Cerebellar nuclear complex (tissue), 1 donor: ENCODE data around the gene ETV3.
"Not testable (repeated sequence)": the region's sequence is repeated elsewhere in the genome, so short reads cannot be mapped to it uniquely, and the experiment has no call there.

Experiments
- DNase-seq, 2 experiments: peaks; one replicate each; lab custom pipeline; 2025; lab: John Stamatoyannopoulos, UW

The ETV3 gene

GRCh38 chr1:157112186-157112867 lies 25.9 kb downstream of the ETV3 start:
- DNase-seq = no peak

- DNase-seq = no peak
Observed at GRCh38 chr1:157111396-157112165, 26.6 kb downstream of the ETV3 start.

GRCh38 chr1:157110686-157111085 lies 27.5 kb downstream of the ETV3 start:
- no peak for DNase-seq

- no peak for DNase-seq
Observed at GRCh38 chr1:157110003-157110402, 28.2 kb downstream of the ETV3 start.

- no peak for DNase-seq
Observed at GRCh38 chr1:157108448-157108847, 29.7 kb downstream of the ETV3 start.

GRCh38 chr1:157107702-157108101 lies 30.5 kb downstream of the ETV3 start:
- no peak for DNase-seq

GRCh38 chr1:157106813-157107189 lies 31.4 kb downstream of the ETV3 start:
- DNase-seq = no peak

GRCh38 chr1:157105988-157106812 lies 32.0 kb downstream of the ETV3 start:
- no peak for DNase-seq

- no peak for DNase-seq
Observed at GRCh38 chr1:157105298-157105987, 32.8 kb downstream of the ETV3 start.

- no peak for DNase-seq
Observed at GRCh38 chr1:157104598-157105293, 33.4 kb downstream of the ETV3 start.

- no peak for DNase-seq
Observed at GRCh38 chr1:157103268-157103667, 34.9 kb downstream of the ETV3 start.

- DNase-seq = no peak
Observed at GRCh38 chr1:157101149-157101548, 37.0 kb downstream of the ETV3 start.

GRCh38 chr1:157099633-157100009 lies 38.6 kb downstream of the ETV3 start, which contains the start of gene ETV3L:
Gene ETV3L (minus strand): TSS chr1:157099808. CDS start chr1:157099523, 285 bp downstream.
- no peak for DNase-seq

- not testable (repeated sequence) for DNase-seq
Observed at GRCh38 chr1:157098987-157099632, 39.1 kb downstream of the ETV3 start.

GRCh38 chr1:157098519-157098918 lies 39.7 kb downstream of the ETV3 start:
- no peak for DNase-seq

- DNase-seq = no peak
Observed at GRCh38 chr1:157097692-157098091, 40.5 kb downstream of the ETV3 start.

- no peak for DNase-seq
Observed at GRCh38 chr1:157096881-157097280, 41.3 kb downstream of the ETV3 start.

- no peak for DNase-seq
Observed at GRCh38 chr1:157095551-157095950, 42.6 kb downstream of the ETV3 start.

GRCh38 chr1:157095091-157095490 lies 43.1 kb downstream of the ETV3 start:
- no peak for DNase-seq

- no peak for DNase-seq
Observed at GRCh38 chr1:157092831-157093230, 45.4 kb downstream of the ETV3 start.
